ENCODE measurements around the gene CARNS1. TPM values are rescaled to one million over a fixed set of nuclear protein-coding genes. Genes with fewer than 3 reads are reported as not detected.

The CARNS1 gene
- polyA plus RNA-seq, 1 donor (not counting 4 experiments of a cell fraction or from before 2014, with no cell fraction given), result not detected

- TF ChIP-seq EZH2 (IDR thresholded peaks at IDR 0.05; ENCODE audit: low read length) (no peak), CTCF (optimal IDR thresholded peaks at IDR 0.05 in 1 of 3, IDR thresholded peaks at IDR 0.05 in 1 of 3, conservative IDR thresholded peaks at IDR 0.05 in 1 of 3; ENCODE audit: extremely low read depth in 1 of 3, insufficient read depth in 2 of 3, low read length in 3 of 3) (no peak)
- H3K9ac ChIP-seq (ENCODE audit: control insufficient read depth, extremely low read depth, insufficient read depth, low read length), result no peak overlapping the region
- no peaks in the 10 kb centered on the region for H3K9me3 ChIP-seq (ENCODE audit: control insufficient read depth, low read depth, low read length)
- H3K4me1 ChIP-seq (ENCODE audit: control insufficient read depth, extremely low read depth, insufficient read depth, low read length), result peaks cover 38% of the 10 kb centered on the region
- dilution Hi-C loops (cut with MboI; ENCODE audit: extremely low pct_ligation_motif_present, low sequenced_read_pairs), result no loop called here
- no peak overlapping the region for H3K27ac ChIP-seq (ENCODE audit: control insufficient read depth, insufficient read depth, low read length)
- no peaks in the 10 kb centered on the region for H3K9me1 ChIP-seq (ENCODE audit: control insufficient read depth, extremely low read depth, insufficient read depth, low read length)
- DNase-seq (ENCODE audit: low read depth, low spot score), result no peak
- H3K4me3 ChIP-seq (ENCODE audit: control insufficient read depth in 2 of 3, extremely low read depth in 1 of 3, insufficient read depth in 2 of 3, low read depth in 1 of 3, low read length in 3 of 3), result no peak overlapping the region
- no peak overlapping the region for H3K4me2 ChIP-seq (ENCODE audit: control insufficient read depth, extremely low read depth, insufficient read depth, low read depth, low read length)
- no peak overlapping the region for H2AFZ ChIP-seq (ENCODE audit: control insufficient read depth, low read length)
- H3K27me3 ChIP-seq (ENCODE audit: control insufficient read depth, extremely low read depth, insufficient read depth, low read length), result no peaks in the 10 kb centered on the region
- H3K36me3 ChIP-seq (ENCODE audit: control insufficient read depth in 2 of 2, extremely low read depth in 1 of 2, insufficient read depth in 2 of 2, low read length in 2 of 2), result no peaks in the 10 kb centered on the region
- H3K79me2 ChIP-seq (ENCODE audit: control insufficient read depth, insufficient read depth, low read length), result no peaks in the 10 kb centered on the region
- no peak for FAIRE-seq
- peaks cover 5% of the 10 kb centered on the region for H4K20me1 ChIP-seq (ENCODE audit: control insufficient read depth, extremely low read depth, insufficient read depth, low read length)
Measured at GRCh38 chr11:67375320-67376055, 40.0 kb upstream of the CARNS1 start.

- no peaks in the 10 kb centered on the region for H3K79me2 ChIP-seq (ENCODE audit: control insufficient read depth, insufficient read depth, low read length)
- H3K4me3 ChIP-seq (ENCODE audit: control insufficient read depth in 2 of 3, extremely low read depth in 1 of 3, insufficient read depth in 2 of 3, low read depth in 1 of 3, low read length in 3 of 3), result no peak overlapping the region
- no peaks in the 10 kb centered on the region for H3K27me3 ChIP-seq (ENCODE audit: control insufficient read depth, extremely low read depth, insufficient read depth, low read length)
- no peak overlapping the region for H3K27ac ChIP-seq (ENCODE audit: control insufficient read depth, insufficient read depth, low read length)
- dilution Hi-C loops (cut with MboI; ENCODE audit: extremely low pct_ligation_motif_present, low sequenced_read_pairs), result no loop called here
- H3K9me1 ChIP-seq (ENCODE audit: control insufficient read depth, extremely low read depth, insufficient read depth, low read length), result no peaks in the 10 kb centered on the region
- FAIRE-seq (no peak), DNase-seq (ENCODE audit: low read depth, low spot score) (no peak)
- H3K36me3 ChIP-seq (ENCODE audit: control insufficient read depth in 2 of 2, extremely low read depth in 1 of 2, insufficient read depth in 2 of 2, low read length in 2 of 2), result no peaks in the 10 kb centered on the region
- H4K20me1 ChIP-seq (ENCODE audit: control insufficient read depth, extremely low read depth, insufficient read depth, low read length), result peaks cover 2% of the 10 kb centered on the region
- TF ChIP-seq CTCF (optimal IDR thresholded peaks at IDR 0.05 in 1 of 3, IDR thresholded peaks at IDR 0.05 in 1 of 3, conservative IDR thresholded peaks at IDR 0.05 in 1 of 3; ENCODE audit: extremely low read depth in 1 of 3, insufficient read depth in 2 of 3, low read length in 3 of 3) (no peak), EZH2 (IDR thresholded peaks at IDR 0.05; ENCODE audit: low read length) (no peak)
- peaks cover 42% of the 10 kb centered on the region for H3K4me1 ChIP-seq (ENCODE audit: control insufficient read depth, extremely low read depth, insufficient read depth, low read length)
- no peak overlapping the region for H3K9ac ChIP-seq (ENCODE audit: control insufficient read depth, extremely low read depth, insufficient read depth, low read length)
- no peak overlapping the region for H2AFZ ChIP-seq (ENCODE audit: control insufficient read depth, low read length)
- H3K9me3 ChIP-seq (ENCODE audit: control insufficient read depth, low read depth, low read length), result no peaks in the 10 kb centered on the region
- H3K4me2 ChIP-seq (ENCODE audit: control insufficient read depth, extremely low read depth, insufficient read depth, low read depth, low read length), result no peak overlapping the region
Measured at GRCh38 chr11:67376063-67376820, 39.2 kb upstream of the CARNS1 start.

Data from keratinocyte (primary cell).